ENCODE measurements around the gene KRTAP10-1.

Gene KRTAP10-1

GRCh38 chr21:44529503-44530125 is 10.4 kb downstream of the KRTAP10-1 start:
- Histone ChIP-seq H3K36me3 (ENCODE audit: insufficient read depth, low read depth, low read length) (no peaks in the 10 kb centered on the region), H3K9me3 (ENCODE audit: insufficient read depth, low read depth, low read length) (no peaks in the 10 kb centered on the region), H3K9ac (ENCODE audit: low read depth, low read length) (no peak overlapping the region), H3K27ac (ENCODE audit: low read length) (no peak overlapping the region), H3K4me1 (ENCODE audit: insufficient read depth, low read length) (no peaks in the 10 kb centered on the region), H3K27me3 (ENCODE audit: insufficient read depth, low read length) (no peaks in the 10 kb centered on the region), H3K4me3 (ENCODE audit: low read length) (no peak overlapping the region)

- Histone ChIP-seq H3K9ac (ENCODE audit: low read depth, low read length) (no peak overlapping the region), H3K27me3 (ENCODE audit: insufficient read depth, low read length) (no peaks in the 10 kb centered on the region), H3K36me3 (ENCODE audit: insufficient read depth, low read depth, low read length) (no peaks in the 10 kb centered on the region), H3K4me1 (ENCODE audit: insufficient read depth, low read length) (no peaks in the 10 kb centered on the region), H3K9me3 (ENCODE audit: insufficient read depth, low read depth, low read length) (no peaks in the 10 kb centered on the region), H3K27ac (ENCODE audit: low read length) (no peak overlapping the region), H3K4me3 (ENCODE audit: low read length) (no peak overlapping the region)
Measured at GRCh38 chr21:44529011-44529421, 11.0 kb downstream of the KRTAP10-1 start.

DNA sequence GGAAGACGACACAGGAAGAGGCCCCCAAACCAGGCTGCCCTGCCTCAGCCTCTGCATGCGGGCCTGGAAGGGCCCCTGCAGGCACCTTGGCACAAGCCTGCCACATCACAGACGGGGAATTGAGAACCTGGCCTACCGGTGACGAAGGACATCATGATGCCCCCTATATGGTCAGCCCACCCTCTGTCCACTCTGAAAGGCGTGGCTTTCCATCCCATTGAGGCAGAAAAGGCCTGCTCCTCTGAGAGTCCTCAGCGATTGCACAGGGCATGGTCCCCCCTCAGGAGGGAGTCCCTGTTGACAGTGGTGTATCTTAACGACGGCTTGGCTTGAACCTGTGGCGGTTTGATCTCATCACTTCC is 11.4 kb downstream of the KRTAP10-1 start:
- Histone ChIP-seq H3K9me3 (ENCODE audit: insufficient read depth, low read depth, low read length) (peaks cover 3% of the 10 kb centered on the region; the same call in 1 of the 2 replicates), H3K36me3 (ENCODE audit: insufficient read depth, low read depth, low read length) (no peaks in the 10 kb centered on the region), H3K4me1 (ENCODE audit: insufficient read depth, low read length) (no peaks in the 10 kb centered on the region), H3K4me3 (ENCODE audit: low read length) (no peak overlapping the region), H3K27ac (ENCODE audit: low read length) (no peak overlapping the region), H3K27me3 (ENCODE audit: insufficient read depth, low read length) (no peaks in the 10 kb centered on the region), H3K9ac (ENCODE audit: low read depth, low read length) (no peak overlapping the region)

GRCh38 chr21:44527983-44528633 is 11.9 kb downstream of the KRTAP10-1 start:
- Histone ChIP-seq H3K9ac (ENCODE audit: low read depth, low read length) (no peak overlapping the region), H3K36me3 (ENCODE audit: insufficient read depth, low read depth, low read length) (no peaks in the 10 kb centered on the region), H3K27ac (ENCODE audit: low read length) (no peak overlapping the region), H3K4me1 (ENCODE audit: insufficient read depth, low read length) (no peaks in the 10 kb centered on the region), H3K9me3 (ENCODE audit: insufficient read depth, low read depth, low read length) (peaks cover 6% of the 10 kb centered on the region; the same call in 1 of the 2 replicates), H3K27me3 (ENCODE audit: insufficient read depth, low read length) (no peaks in the 10 kb centered on the region), H3K4me3 (ENCODE audit: low read length) (no peak overlapping the region)

GRCh38 chr21:44527156-44527982 is 12.6 kb downstream of the KRTAP10-1 start:
- Histone ChIP-seq H3K27ac (ENCODE audit: low read length) (no peak overlapping the region), H3K9ac (ENCODE audit: low read depth, low read length) (no peak overlapping the region), H3K27me3 (ENCODE audit: insufficient read depth, low read length) (no peaks in the 10 kb centered on the region), H3K36me3 (ENCODE audit: insufficient read depth, low read depth, low read length) (no peaks in the 10 kb centered on the region), H3K4me3 (ENCODE audit: low read length) (no peak overlapping the region), H3K4me1 (ENCODE audit: insufficient read depth, low read length) (no peaks in the 10 kb centered on the region), H3K9me3 (ENCODE audit: insufficient read depth, low read depth, low read length) (peaks cover 6% of the 10 kb centered on the region; the same call in 1 of the 2 replicates)

GRCh38 chr21:44526096-44526997 is 13.6 kb downstream of the KRTAP10-1 start:
- Histone ChIP-seq H3K9me3 (ENCODE audit: insufficient read depth, low read depth, low read length) (peaks cover 6% of the 10 kb centered on the region; the same call in 1 of the 2 replicates), H3K4me3 (ENCODE audit: low read length) (no peak overlapping the region), H3K4me1 (ENCODE audit: insufficient read depth, low read length) (no peaks in the 10 kb centered on the region), H3K9ac (ENCODE audit: low read depth, low read length) (no peak overlapping the region), H3K27me3 (ENCODE audit: insufficient read depth, low read length) (no peaks in the 10 kb centered on the region), H3K36me3 (ENCODE audit: insufficient read depth, low read depth, low read length) (no peaks in the 10 kb centered on the region), H3K27ac (ENCODE audit: low read length) (no peak overlapping the region)

DNA sequence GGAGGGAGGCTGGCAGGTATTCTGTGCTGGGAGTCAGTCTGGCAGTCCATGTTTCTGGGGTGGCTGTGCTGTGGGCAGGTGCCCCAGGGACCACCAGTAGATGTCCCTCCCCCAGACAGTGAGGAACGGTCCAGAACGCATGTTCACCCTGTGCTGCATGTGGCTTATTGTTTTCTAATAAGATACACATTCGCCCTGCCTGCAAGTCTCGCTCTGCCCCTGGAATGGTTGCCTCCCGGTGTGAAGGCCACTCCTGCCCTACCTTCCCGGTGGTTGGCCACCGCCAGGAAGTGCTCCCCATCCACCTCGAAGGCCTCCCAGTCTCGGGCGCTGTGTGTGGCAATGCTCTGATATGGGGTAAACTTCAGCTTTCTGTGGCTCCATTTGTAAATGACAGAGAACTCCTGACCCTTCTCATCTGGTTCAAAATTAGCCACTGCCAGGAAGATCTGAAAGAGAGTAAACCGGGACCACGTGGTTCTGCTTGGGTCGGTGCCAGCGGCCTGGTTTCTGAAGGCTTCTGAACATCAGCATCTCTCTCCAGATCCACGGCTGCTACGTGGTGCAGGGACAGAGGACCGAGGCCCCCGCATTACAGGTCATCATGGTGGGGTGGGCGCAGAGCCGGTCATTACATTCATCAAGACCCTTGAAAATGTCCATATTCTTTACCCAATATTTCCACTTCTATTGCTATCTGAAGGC is 14.5 kb downstream of the KRTAP10-1 start:
- no peak overlapping the region for H3K27ac ChIP-seq (ENCODE audit: low read length)
- H3K9me3 ChIP-seq (ENCODE audit: insufficient read depth, low read depth, low read length), result peaks cover 6% of the 10 kb centered on the region; the same call in 1 of the 2 replicates
- H3K36me3 ChIP-seq (ENCODE audit: insufficient read depth, low read depth, low read length), result no peaks in the 10 kb centered on the region
- H3K4me3 ChIP-seq (ENCODE audit: low read length), result no peak overlapping the region
- H3K9ac ChIP-seq (ENCODE audit: low read depth, low read length), result no peak overlapping the region
- no peaks in the 10 kb centered on the region for H3K4me1 ChIP-seq (ENCODE audit: insufficient read depth, low read length)
- H3K27me3 ChIP-seq (ENCODE audit: insufficient read depth, low read length), result no peaks in the 10 kb centered on the region

DNA sequence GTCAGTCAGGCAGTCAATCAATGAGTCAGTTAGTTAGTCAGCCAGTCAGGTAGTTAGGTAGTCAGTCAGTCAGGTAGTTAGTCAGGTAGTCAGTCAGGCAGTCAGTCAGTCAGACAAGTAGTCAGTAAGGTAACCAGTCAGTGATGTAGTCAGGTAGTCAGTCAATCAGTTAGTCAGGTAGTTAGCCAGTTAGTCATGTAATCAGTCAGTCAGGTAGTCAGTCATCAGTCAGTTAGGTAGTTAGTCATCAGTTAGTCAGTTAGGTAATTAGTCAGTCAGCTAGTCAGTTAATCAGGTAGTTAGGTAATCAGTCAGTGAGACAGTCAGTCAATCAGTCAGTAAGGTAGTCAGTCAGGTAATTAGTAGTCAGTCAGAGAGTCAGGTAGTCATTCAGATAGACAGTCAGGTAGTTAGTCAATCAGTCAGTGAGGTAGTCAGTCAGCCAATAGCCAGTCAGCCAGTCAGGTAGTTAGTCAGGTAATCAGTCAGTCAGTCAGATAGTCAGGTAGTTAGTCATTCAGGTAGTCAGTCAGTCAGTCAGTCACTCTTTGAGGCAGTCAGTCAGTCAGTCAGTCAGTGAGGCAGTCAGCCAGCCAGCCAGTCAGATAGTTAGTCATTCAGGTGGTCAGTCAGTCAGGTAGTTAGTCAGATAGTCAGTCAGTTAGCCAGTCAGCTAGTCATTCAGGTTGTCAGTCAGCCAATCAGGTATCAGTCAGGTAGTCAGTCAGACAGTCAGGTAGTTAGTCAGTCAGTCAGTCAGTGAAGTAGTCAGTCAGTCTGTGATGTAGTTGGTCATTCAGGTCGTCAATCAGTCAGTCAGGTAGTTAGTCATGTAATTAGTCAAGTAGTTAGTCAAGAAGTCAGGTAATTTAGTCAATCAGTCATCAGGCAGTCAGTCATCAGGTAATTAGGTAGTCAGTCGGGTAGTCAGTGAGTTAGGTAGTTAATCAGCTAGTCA is 15.3 kb downstream of the KRTAP10-1 start:
- Histone ChIP-seq H3K9ac (ENCODE audit: low read depth, low read length) (no peak overlapping the region), H3K27me3 (ENCODE audit: insufficient read depth, low read length) (no peaks in the 10 kb centered on the region), H3K4me3 (ENCODE audit: low read length) (no peak overlapping the region), H3K4me1 (ENCODE audit: insufficient read depth, low read length) (no peaks in the 10 kb centered on the region), H3K27ac (ENCODE audit: low read length) (no peak overlapping the region), H3K9me3 (ENCODE audit: insufficient read depth, low read depth, low read length) (peaks cover 6% of the 10 kb centered on the region; the same call in 1 of the 2 replicates), H3K36me3 (ENCODE audit: insufficient read depth, low read depth, low read length) (no peaks in the 10 kb centered on the region)

GRCh38 chr21:44523567-44524413 is 16.2 kb downstream of the KRTAP10-1 start:
- Histone ChIP-seq H3K9me3 (ENCODE audit: insufficient read depth, low read depth, low read length) (peaks cover 6% of the 10 kb centered on the region; the same call in 1 of the 2 replicates), H3K4me3 (ENCODE audit: low read length) (no peak overlapping the region), H3K4me1 (ENCODE audit: insufficient read depth, low read length) (no peaks in the 10 kb centered on the region), H3K9ac (ENCODE audit: low read depth, low read length) (no peak overlapping the region), H3K36me3 (ENCODE audit: insufficient read depth, low read depth, low read length) (no peaks in the 10 kb centered on the region), H3K27ac (ENCODE audit: low read length) (no peak overlapping the region), H3K27me3 (ENCODE audit: insufficient read depth, low read length) (no peaks in the 10 kb centered on the region)

Measured in iPS-20b (cell line).